ENCODE results near the gene RAB17. TPM values are rescaled to one million over a fixed set of nuclear protein-coding genes. Genes with fewer than 3 reads are reported as not detected.

Gene RAB17, protein sequence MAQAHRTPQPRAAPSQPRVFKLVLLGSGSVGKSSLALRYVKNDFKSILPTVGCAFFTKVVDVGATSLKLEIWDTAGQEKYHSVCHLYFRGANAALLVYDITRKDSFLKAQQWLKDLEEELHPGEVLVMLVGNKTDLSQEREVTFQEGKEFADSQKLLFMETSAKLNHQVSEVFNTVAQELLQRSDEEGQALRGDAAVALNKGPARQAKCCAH
- total RNA-seq: 10 to 100 TPM; 37.6 to 88.1 (median 70.1) TPM

- intact Hi-C loops (cut with DNase I): no loop called here
- peak; percentile 94 for DNase-seq
Measured at GRCh38 chr2:237590272-237591140, at the start of gene RAB17. TSS of gene RAB17 (minus strand) at chr2:237590734. CDS start at chr2:237586154, 4,580 bp downstream.

GRCh38 chr2:237639836-237640220 lies 49.3 kb upstream of the RAB17 start:
- intact Hi-C loops (cut with DNase I): no loop called here
- peaks cover 0 to 5% of the 10 kb centered on the region in 2 donors for H3K4me1 ChIP-seq
- no peaks in the 10 kb centered on the region for H3K36me3 ChIP-seq
- TF ChIP-seq, protein P1, sequence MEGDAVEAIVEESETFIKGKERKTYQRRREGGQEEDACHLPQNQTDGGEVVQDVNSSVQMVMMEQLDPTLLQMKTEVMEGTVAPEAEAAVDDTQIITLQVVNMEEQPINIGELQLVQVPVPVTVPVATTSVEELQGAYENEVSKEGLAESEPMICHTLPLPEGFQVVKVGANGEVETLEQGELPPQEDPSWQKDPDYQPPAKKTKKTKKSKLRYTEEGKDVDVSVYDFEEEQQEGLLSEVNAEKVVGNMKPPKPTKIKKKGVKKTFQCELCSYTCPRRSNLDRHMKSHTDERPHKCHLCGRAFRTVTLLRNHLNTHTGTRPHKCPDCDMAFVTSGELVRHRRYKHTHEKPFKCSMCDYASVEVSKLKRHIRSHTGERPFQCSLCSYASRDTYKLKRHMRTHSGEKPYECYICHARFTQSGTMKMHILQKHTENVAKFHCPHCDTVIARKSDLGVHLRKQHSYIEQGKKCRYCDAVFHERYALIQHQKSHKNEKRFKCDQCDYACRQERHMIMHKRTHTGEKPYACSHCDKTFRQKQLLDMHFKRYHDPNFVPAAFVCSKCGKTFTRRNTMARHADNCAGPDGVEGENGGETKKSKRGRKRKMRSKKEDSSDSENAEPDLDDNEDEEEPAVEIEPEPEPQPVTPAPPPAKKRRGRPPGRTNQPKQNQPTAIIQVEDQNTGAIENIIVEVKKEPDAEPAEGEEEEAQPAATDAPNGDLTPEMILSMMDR (IDR thresholded peaks at IDR 0.05): no peak
- no peaks in the 10 kb centered on the region for H3K27me3 ChIP-seq
- no peak overlapping the region for H3K4me3 ChIP-seq (replicated peaks in 1 of 3)
- WGBS, 2 donors: 90 to 92% methylated on average over 6 of the region's 6 CpGs
- DNase-seq: no peak
- no peaks in the 10 kb centered on the region for H3K9me3 ChIP-seq
- H3K27ac ChIP-seq: no peak overlapping the region

More at GRCh38 chr2:237590272-237591140, at the start of gene RAB17:
- 26 to 29% methylated on average over 11 to 16 of the region's 16 CpGs for WGBS, 2 donors
- H3K4me1 ChIP-seq: peaks cover 28 to 47% of the 10 kb centered on the region in 2 donors
- H3K27ac ChIP-seq: peak within 1 kb of the TSS; percentile 90 to 97 (median 97)
- TF ChIP-seq POLR2A (IDR thresholded peaks at IDR 0.05): peak in 1 of 2 donors; percentile 85
- TF ChIP-seq, protein P1 (IDR thresholded peaks at IDR 0.05): no peak
- H3K36me3 ChIP-seq: no peaks in the 10 kb centered on the region
- no peaks in the 10 kb centered on the region for H3K9me3 ChIP-seq
- H3K27me3 ChIP-seq: no peaks in the 10 kb centered on the region
- peak within 1 kb of the TSS in 2 of 3 donors; percentile 12 to 38 for H3K4me3 ChIP-seq (replicated peaks in 1 of 3)

- Histone ChIP-seq H3K4me3 (replicated peaks in 1 of 3) (no peak overlapping the region), H3K27me3 (no peaks in the 10 kb centered on the region), H3K36me3 (no peaks in the 10 kb centered on the region), H3K27ac (no peak overlapping the region), H3K4me1 (peaks cover 0 to 5% of the 10 kb centered on the region in 2 donors), H3K9me3 (no peaks in the 10 kb centered on the region)
- intact Hi-C loops (cut with DNase I): no loop called here
- DNase-seq: no peak
- TF ChIP-seq, protein P1 (IDR thresholded peaks at IDR 0.05): no peak
- no peak for TF ChIP-seq POLR2A (IDR thresholded peaks at IDR 0.05)
- 78 to 84% methylated on average over 11 of the region's 11 CpGs for WGBS, 2 donors
Measured at GRCh38 chr2:237639052-237639835, 48.7 kb upstream of the RAB17 start.

GRCh38 chr2:237638176-237638575 lies 47.6 kb upstream of the RAB17 start:
- H3K36me3 ChIP-seq: no peaks in the 10 kb centered on the region
- TF ChIP-seq, protein P1 (IDR thresholded peaks at IDR 0.05): no peak
- TF ChIP-seq POLR2A (IDR thresholded peaks at IDR 0.05): no peak
- no peak overlapping the region for H3K27ac ChIP-seq
- H3K27me3 ChIP-seq: no peaks in the 10 kb centered on the region
- intact Hi-C loops (cut with DNase I): no loop called here
- H3K4me3 ChIP-seq (replicated peaks in 1 of 3): no peak overlapping the region
- DNase-seq: no peak
- H3K9me3 ChIP-seq: no peaks in the 10 kb centered on the region
- WGBS, 2 donors: 88 to 96% methylated on average over 8 of the region's 8 CpGs
- peaks cover 0 to 11% of the 10 kb centered on the region in 2 donors for H3K4me1 ChIP-seq

All from thyroid gland (tissue), 4 donors.